Measurements from ENCODE around the gene EFCAB6. TPM values are rescaled to one million over a fixed set of nuclear protein-coding genes. Genes with fewer than 3 reads are reported as not detected.

The EFCAB6 gene
- total and polyA plus RNA-seq, 2 of the 4 experiments (the other 2 are of a cell fraction), result 0.44 to 1.1 TPM

DNA sequence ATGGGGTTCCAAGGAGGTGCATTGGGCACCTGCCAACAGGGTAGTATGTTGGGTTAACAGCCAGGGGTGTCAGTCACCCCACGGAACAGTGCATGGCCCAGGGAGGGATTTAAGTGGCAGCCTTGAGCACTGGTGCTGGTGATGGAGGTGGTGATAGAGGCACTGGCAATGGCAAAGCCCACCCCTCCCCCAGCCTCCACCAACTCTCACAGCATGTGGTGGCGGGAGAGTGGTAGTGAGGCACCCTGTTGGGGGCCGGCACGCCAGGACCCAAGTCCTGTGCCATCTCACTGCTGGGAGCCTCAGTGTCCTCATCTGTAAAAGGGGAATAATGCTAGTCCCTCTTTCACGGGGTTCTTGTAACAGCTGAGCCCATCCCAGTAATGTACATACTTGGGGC lies 318.8 kb downstream of the EFCAB6 start:
- Histone ChIP-seq H2AK9ac (replicated peaks; ENCODE audit: low read depth, low read length, poor library complexity) (no peak overlapping the region), H3K14ac (replicated peaks; ENCODE audit: low read depth, low read length) (no peak overlapping the region), H3K36me3 (ENCODE audit: control insufficient read depth, insufficient read depth, low read length) (no peaks in the 10 kb centered on the region), H3K9me3 (ENCODE audit: control insufficient read depth, insufficient read depth, low read length) (peaks cover 14% of the 10 kb centered on the region; the same call in 1 of the 2 replicates), H3K4me3 (ENCODE audit: insufficient read depth, low read depth, low read length) (no peak overlapping the region), H4K5ac (ENCODE audit: low read depth, low read length) (no peak overlapping the region), H3K23ac (ENCODE audit: low read depth, low read length) (no peak overlapping the region), H2AFZ (replicated peaks; ENCODE audit: low read length, poor library complexity) (no peak overlapping the region), H3K9ac (ENCODE audit: low read depth, low read length) (no peak overlapping the region), H3K4me2 (ENCODE audit: low read depth, low read length) (no peak overlapping the region), H2AK5ac (ENCODE audit: low read depth, low read length) (no peak overlapping the region), H4K91ac (ENCODE audit: insufficient read depth, low read depth, low read length) (no peak overlapping the region), H2BK5ac (ENCODE audit: low read depth, low read length, poor library complexity, severe bottlenecking) (no peak overlapping the region), H3K79me1 (ENCODE audit: low read depth in 1 of 2, low read length in 2 of 2) (no peaks in the 10 kb centered on the region), H3K4me1 (ENCODE audit: control insufficient read depth, insufficient read depth, low read length) (no peaks in the 10 kb centered on the region), H4K20me1 (ENCODE audit: insufficient read depth, low read length) (no peaks in the 10 kb centered on the region), H3K27me3 (ENCODE audit: control insufficient read depth, insufficient read depth, low read length) (no peaks in the 10 kb centered on the region), H4K8ac (ENCODE audit: low read depth in 2 of 2, low read length in 2 of 2) (no peak overlapping the region), H3K4ac (ENCODE audit: low read depth, low read length) (no peak overlapping the region), H3K56ac (ENCODE audit: extremely low read depth, insufficient read depth, low read length) (no peak overlapping the region), H3K18ac (ENCODE audit: low read depth, low read length) (no peak overlapping the region), H2BK120ac (ENCODE audit: low read depth, low read length) (no peak overlapping the region), H3K27ac (ENCODE audit: insufficient read depth, low read length) (no peak overlapping the region), H3K9me1 (ENCODE audit: insufficient read depth, low read length) (no peaks in the 10 kb centered on the region), H2BK15ac (ENCODE audit: low read depth, low read length) (no peak overlapping the region), H2BK20ac (ENCODE audit: low read depth, low read length) (no peak overlapping the region)
- dilution Hi-C loops (cut with HindIII; ENCODE audit: low sequenced_read_pairs, unreplicated experiment), result no loop called here
- ATAC-seq (ENCODE audit: low read depth), result no peak
- no peak for TF ChIP-seq BHLHE40 (IDR thresholded peaks at IDR 0.05; ENCODE audit: low read depth, low read length)
- no peak for TF ChIP-seq MXI1 (IDR thresholded peaks at IDR 0.05; ENCODE audit: borderline replicate concordance, low read depth, low read length)
- TF ChIP-seq RCOR1 (IDR thresholded peaks at IDR 0.05; ENCODE audit: insufficient replicate concordance, low read length), result no peak
- TF ChIP-seq MAZ (IDR thresholded peaks at IDR 0.05; ENCODE audit: borderline replicate concordance, low read depth, low read length), result no peak
- no peak for TF ChIP-seq NFE2L2 (IDR thresholded peaks at IDR 0.05; ENCODE audit: low read depth, low read length)
- TF ChIP-seq POLR2A (IDR thresholded peaks at IDR 0.05; ENCODE audit: low read depth, low read length), result no peak
- TF ChIP-seq FOS (IDR thresholded peaks at IDR 0.05; ENCODE audit: low read depth, low read length), result no peak
- no peak for TF ChIP-seq SMC3 (IDR thresholded peaks at IDR 0.05; ENCODE audit: low read depth, low read length)
- no peak for TF ChIP-seq RFX5 (IDR thresholded peaks at IDR 0.05; ENCODE audit: low read depth, low read length)
- no peak for TF ChIP-seq CHD1 (IDR thresholded peaks at IDR 0.05; ENCODE audit: low read depth, low read length)
- no peak for TF ChIP-seq RAD21 (IDR thresholded peaks at IDR 0.05; ENCODE audit: low read length)
- TF ChIP-seq CEBPB (IDR thresholded peaks at IDR 0.05; ENCODE audit: low read depth, low read length), result no peak
- TF ChIP-seq, protein P1, sequence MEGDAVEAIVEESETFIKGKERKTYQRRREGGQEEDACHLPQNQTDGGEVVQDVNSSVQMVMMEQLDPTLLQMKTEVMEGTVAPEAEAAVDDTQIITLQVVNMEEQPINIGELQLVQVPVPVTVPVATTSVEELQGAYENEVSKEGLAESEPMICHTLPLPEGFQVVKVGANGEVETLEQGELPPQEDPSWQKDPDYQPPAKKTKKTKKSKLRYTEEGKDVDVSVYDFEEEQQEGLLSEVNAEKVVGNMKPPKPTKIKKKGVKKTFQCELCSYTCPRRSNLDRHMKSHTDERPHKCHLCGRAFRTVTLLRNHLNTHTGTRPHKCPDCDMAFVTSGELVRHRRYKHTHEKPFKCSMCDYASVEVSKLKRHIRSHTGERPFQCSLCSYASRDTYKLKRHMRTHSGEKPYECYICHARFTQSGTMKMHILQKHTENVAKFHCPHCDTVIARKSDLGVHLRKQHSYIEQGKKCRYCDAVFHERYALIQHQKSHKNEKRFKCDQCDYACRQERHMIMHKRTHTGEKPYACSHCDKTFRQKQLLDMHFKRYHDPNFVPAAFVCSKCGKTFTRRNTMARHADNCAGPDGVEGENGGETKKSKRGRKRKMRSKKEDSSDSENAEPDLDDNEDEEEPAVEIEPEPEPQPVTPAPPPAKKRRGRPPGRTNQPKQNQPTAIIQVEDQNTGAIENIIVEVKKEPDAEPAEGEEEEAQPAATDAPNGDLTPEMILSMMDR (conservative IDR thresholded peaks at IDR 0.05; ENCODE audit: low read depth, low read length), result no peak
- CTCF ChIA-PET, result no interaction called here
- DNase-seq, result no peak
- intact Hi-C loops (cut with micrococcal nuclease), result no loop called here
- POLR2A ChIA-PET (ENCODE audit: unreplicated experiment), result no interaction called here
- no CpG with 5 or more reads among the region's 5 CpGs for WGBS, 2 experiments (ENCODE audit: extremely low coverage in 2 of 2, insufficient read length in 1 of 2)
- in situ Hi-C loops (cut with MboI; ENCODE audit: low sequenced_read_pairs), result no loop called here
- no TSS peak for BruUV-seq (replicated peaks)
